Dedifferentiated amniotic fluid mesenchymal stem cell (primary cell): ENCODE results near the gene MBP.
A peak's percentile ranks its signal among the peaks of the same experiment; 100 is the strongest.

Source experiments
- DNase-seq: peaks from one replicate; pipeline ENCODE4 v3.0.0-alpha.2; 2016; ENCODE audit errors: extremely low spot score

MBP gene

GRCh38 chr18:77114415-77115191, 18.0 kb downstream of the MBP start:
- DNase-seq, result no peak

GRCh38 chr18:77114152-77114414, 18.5 kb downstream of the MBP start:
- no peak for DNase-seq

GRCh38 chr18:77113361-77114151, 19.0 kb downstream of the MBP start:
- no peak for DNase-seq

- no peak for DNase-seq
Measured at GRCh38 chr18:77112747-77113092, 19.9 kb downstream of the MBP start.

GRCh38 chr18:77111951-77112746, 20.4 kb downstream of the MBP start:
- DNase-seq, result no peak

GRCh38 chr18:77111449-77111848, 21.1 kb downstream of the MBP start:
- DNase-seq, result no peak

DNA sequence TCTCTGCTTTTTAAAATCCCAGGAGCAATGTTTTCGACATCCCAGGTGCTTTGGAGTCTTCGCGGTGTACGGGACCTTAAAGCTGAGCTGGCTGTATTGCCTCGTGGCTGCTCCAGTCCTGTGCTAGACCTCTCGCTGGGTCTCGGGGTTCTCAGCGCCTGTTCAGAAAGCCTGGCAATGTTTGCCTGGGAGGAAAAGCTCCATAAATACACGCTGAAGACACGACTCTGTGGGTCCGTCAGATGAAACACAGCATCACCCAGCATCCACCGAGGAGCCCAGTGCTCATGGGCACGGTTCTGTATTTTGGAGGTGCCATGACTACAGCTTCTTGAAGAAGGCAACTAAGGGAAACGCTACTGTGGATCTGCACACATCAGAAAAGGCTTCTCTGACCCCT, 21.6 kb downstream of the MBP start:
- no peak for DNase-seq

GRCh38 chr18:77110400-77110799, 22.2 kb downstream of the MBP start:
- no peak for DNase-seq

- no peak for DNase-seq
Measured at GRCh38 chr18:77109648-77110019, 22.9 kb downstream of the MBP start.

DNA sequence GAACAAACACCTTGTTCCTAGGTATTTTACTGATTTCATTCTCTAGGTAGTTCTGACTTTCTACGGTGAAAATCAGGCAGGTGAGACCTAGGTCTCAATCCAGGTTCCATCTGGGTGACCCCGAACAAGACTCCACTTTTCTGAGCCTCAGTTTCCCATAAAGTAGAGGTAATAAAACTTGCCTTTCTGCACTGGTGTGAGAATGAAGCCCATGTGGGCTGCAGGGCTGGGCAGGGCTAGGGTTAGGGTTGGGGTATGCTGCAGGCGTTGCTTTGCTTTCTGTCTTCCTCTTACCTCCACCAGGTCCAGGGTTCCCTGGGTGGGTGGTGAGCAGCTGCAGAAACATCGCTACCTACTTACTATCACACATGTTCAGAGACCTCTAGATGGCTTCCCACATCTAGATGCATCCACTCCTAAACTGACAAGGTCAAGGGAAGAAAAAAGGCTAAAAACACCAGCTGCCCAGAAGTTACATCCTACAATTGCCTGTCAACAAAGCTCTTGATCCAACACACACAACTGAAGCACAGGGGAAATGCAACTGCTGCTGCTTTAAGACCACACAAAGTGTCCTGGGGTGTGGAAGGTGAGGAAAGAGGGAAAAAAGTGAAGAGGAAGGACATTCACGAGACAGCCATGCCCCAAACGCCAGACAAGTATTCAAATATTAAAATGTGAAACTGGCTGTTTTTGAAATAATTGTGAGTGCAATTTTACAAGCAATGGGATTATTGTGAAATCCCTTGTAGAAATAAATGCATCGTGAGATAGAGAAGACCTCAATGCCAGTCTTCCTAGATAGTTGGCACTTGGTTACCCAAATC, 23.5 kb downstream of the MBP start:
- no peak for DNase-seq

- DNase-seq, result peak; percentile 59
Measured at GRCh38 chr18:77108001-77108692, 24.4 kb downstream of the MBP start.

DNA sequence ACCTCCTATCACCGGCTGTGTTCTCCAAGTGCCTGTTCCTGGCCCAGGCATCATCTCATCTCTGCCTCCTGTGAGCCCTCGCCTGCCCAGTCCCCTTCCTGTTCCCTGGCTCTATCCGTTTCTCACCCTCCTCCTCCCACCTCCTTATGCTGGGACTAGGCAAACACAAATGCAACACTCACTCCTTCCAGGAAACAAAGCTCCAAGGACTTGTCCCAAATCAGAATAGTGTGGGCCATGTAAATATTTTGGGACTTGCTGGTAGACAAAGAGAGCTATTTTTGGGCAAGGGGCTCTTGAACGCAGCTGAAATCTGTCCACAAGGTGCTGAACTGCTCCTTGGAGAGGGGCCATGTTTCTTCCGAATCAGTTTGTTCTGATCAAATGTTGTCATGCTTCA, 25.3 kb downstream of the MBP start:
- DNase-seq, result no peak

GRCh38 chr18:77106331-77106730, 26.3 kb downstream of the MBP start:
- DNase-seq, result no peak

DNA sequence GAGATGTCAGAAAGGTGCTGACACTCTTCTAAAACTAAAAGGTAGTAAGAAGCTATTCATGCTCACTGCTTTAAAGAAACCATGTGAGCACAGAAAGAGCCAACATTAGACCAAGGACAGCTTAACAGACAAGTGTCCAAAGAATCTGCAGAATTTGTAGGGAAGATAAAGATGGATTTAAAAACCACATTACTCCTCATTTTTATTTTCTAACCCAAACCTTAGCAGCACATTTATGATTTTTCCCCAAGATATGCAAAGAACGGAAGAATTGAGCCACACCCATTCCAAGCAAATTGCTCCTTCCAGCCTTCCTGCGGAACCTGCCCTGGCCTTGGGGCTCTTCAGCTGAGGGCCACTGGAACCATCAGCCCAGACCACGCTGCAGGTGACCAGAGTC, 26.9 kb downstream of the MBP start:
- DNase-seq, result no peak

DNA sequence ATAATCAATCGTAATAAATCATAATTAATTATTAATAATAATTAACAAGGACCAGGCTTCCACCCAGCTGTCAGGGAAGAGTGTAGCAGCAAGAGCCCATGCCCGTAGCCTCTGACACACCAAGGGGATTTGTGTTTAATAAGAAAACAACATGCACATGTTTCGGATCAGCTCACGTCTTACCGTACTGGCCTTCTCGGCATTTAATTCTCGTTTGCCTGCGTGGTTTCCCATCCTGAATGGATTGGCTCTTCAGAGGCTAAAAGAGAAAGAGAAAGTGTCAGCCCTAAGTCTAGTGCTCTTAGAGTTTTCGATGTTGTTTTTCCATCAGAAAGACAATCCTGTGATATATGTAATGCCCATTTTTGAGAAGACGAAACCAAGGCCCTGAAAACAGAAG, 27.6 kb downstream of the MBP start:
- no peak for DNase-seq

DNA sequence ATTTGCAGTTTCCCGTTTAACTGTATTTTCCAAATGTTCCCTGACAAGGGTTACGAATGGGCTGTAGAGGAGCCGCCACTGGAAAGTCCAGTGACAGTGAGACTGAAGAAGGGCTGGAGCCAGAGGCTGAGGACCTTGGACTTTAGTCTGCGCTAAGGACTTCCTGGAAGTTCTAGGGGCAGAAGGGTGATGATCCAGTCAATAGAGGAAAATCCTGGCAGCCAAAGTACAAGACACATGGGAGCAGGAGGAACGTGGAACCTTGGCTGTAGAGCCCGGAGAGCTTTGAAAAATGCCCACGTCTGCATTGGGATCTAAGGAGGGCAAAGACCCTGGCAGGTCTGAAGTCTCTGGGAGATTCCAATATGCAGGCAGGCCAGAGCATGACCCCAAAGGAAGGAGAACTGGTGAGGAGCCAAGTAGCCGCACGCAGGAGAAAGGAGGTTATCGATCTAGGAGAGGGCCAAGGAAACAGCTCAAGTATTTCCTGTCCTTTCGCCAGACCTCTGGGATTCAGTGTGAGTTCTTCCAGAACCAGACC, 28.5 kb downstream of the MBP start:
- DNase-seq, result no peak

DNA sequence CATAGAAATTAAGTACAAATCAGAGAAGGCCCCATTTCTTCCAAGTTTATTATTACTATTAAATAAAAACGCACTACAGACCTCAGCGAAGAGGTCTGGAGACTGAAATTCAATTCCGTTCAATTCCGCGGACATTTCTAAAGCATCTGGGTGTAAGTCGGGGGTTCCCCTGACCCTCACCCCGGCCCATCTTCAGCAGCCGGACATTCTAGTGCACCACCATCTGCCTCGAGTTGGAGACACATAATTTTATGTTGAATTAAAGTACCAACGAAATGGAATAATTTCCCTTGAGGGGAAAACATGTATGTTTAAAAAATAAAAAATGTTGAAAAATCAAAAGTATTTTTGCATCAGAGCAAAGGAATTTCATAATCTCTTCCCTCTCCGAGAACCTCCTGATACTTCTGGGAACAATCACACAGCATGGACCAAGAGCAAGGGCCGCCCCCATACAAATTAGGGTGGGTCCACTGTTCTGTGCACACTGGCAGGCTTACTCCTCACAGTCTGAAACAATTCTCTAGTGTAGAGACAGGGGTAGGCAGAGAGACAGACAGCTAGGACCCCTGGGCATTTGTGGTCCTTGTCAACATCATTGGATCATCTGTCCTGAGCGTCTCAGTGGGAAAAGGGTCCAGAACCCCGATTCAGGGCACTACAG, 29.3 kb downstream of the MBP start:
- DNase-seq, result peak; percentile 59

DNA sequence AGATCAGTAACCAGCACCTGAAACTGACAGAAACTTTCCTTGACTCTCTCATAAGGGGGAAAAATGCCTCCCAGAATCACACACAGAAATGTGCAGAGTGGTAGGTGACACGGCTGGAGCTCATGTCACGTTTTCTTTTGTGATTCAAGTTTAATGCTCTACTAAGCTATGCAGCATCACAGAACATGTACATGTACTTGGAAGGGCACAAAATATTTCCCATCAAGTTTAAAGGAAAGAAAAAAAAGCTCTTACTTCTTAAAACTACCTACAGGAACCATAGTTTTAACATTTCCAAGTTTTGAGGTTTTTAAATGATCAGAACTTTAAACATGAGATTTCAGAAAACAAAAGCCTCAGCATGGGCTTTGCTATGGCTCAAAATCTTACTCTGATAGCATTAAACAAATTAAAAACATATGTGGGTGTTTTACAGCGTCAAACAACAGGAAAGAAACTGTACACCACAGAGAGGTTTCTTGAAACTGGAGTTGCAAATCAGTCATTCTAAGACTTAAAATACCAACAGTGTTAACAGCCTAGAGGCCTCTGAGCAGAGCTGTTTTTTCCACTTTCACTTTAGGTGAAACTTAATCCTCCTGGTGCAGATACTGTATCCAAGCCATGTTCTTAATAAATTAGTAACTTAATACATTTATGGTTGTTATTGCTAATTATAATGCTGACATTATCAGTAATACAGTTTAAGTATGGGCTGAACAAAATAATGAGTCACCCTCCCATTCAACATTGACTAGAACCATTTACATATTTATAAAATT, 30.1 kb downstream of the MBP start:
- DNase-seq, result peak; percentile 89

DNA sequence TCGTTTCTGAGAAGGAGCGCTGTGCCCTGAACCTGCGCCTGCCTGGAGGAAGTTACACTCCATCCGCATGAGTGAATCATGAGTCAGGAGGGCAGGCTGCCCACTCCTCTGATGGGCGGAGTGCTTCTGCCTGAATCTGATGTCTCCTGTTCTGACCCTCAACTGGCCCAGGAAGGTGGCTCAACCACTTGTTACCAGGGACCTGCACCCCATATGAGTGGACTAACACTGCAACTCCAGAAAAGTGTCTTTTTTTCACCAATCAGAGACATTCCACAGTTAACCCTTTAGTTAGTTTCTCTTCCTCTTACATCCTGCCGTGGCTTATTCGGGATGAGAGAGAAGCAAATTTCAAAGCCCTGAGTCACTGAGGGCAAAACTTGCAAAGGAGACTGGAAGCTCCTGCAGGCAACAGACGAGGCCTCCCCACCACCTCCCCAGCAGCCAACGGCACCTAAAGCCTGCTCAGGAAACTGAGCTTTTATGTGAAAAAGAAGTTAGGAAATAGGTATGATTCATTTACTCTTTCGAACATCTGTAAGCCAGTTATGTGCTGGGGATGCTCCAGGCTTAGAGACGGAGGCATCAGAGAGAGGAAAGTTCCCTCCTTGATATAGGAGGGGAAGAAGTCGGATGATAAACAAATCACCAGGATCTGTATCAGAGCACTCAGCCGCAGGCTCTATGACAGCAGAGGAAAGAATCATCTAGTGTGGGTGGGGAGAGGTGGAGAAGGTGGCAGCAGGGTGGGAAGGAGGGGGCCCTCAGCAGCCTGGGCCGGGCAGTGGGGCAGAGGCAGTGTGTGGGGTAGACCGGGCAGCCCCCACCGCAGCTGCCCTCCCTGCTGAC, 30.9 kb downstream of the MBP start:
- DNase-seq, result peak; percentile 76
